ENCODE measurements around the gene KANK4.

- TF ChIP-seq CTCF (IDR thresholded peaks at IDR 0.05) (no peak), EP300 (IDR thresholded peaks at IDR 0.05) (no peak)
Observed at GRCh38 chr1:62368989-62369388, 49.8 kb upstream of the KANK4 start.
